Measurements from ENCODE around the gene ARHGEF17.

The ARHGEF17 gene

DNA sequence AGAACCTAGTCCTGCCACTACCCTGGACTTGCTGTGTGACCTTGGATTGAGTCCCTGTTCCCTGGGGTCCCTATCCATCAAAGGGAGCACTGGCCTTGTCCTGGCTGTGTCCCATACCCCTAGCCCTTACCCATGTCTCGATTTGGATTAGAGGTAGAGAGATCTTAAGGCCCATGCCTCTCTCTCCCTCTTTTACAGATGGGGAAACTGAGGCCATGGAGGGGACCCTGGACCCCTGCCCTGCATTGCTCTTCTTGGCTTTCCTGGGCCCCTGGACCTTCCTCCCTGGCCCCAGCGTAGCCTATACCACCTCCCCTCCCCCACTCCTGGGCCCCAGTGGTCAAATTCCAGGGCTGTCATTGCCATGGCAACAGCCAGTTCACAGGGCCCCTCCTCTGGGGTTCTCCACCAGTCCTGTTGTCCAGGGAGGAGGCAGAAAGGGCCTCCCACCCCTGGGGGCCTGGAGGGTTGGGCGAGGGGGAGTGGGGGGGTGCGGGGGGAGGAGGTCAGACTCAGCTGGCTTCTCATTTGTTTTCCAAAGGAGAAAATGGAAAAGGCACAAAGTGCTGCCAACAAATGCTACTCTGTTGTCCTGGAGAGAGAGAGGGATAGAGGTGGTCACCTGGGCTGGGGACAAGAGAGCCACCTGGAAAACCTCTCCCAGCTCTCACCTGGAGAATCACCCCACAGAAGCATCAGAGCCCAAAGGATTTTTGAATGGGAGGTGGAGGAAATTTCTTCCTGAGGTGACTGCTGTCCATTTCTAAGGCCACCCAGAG is 23.3 kb downstream of the ARHGEF17 start:
- peak; percentile 85 for DNase-seq (ENCODE audit: low spot score)

GRCh38 chr11:73333173-73333572 is 25.1 kb downstream of the ARHGEF17 start:
- no peak for DNase-seq (ENCODE audit: low spot score)

DNA sequence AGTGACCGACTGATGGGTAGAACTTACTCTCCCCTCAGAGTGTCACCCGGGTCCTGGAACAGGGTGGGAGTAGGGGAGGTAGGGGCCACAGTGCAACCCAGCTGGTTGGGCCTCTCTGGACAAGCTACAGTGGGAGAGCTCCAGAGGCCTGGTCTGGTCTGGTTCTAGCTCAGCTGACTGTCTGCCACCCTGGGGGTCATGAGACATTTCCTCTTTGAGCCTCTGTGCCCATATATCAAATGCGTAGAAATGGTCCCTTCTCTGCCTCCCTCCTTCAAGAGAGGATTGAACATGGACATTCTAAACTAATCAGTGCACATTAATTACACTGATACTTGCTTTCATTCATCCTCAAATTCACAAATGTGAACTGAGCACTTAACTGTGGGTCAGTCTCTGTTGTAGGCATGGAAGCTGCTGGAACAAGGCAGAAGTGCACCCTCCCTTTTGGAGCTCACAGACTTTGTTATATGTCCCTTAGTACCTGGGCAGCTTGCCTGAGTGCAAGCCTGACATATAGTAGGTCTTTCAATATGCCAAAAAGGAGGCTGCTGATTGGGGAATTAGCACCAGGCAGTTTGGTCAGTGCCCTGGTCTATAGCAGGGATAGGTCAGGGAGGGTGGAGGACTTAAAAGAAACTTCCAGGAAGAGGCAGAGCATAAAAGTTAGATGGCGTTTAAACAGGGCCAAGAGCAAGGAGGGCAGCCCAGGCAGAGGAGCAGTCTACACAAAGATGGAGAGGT is 25.7 kb downstream of the ARHGEF17 start:
- no peak for DNase-seq (ENCODE audit: low spot score)

GRCh38 chr11:73334384-73335203 is 26.5 kb downstream of the ARHGEF17 start:
- peak; percentile 84 for DNase-seq (ENCODE audit: low spot score)

- DNase-seq (ENCODE audit: low spot score): peak; percentile 85
Observed at GRCh38 chr11:73335204-73335923, 27.3 kb downstream of the ARHGEF17 start.

DNA sequence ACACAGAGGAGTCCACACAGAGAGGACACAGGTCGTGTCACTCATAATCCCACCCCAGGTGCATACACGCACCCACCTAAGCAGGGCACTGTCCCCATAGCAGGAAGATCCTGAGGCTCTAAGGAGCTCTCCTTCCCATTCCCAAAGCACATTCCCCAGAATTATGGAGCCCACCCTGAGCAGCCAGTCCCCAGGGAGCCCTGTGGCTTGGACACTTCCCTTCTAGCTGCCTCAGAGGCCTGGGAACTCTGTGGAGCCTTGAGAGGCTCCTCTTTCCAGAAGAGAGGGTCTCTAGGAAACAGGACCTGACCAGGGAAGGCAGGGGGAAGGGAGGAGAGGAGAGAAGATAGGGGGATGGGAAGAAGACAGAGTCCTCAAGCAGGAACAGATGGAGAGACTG is 29.8 kb downstream of the ARHGEF17 start:
- no peak for DNase-seq (ENCODE audit: low spot score)

GRCh38 chr11:73338279-73338678 is 30.2 kb downstream of the ARHGEF17 start:
- DNase-seq (ENCODE audit: low spot score): no peak

- no peak for DNase-seq (ENCODE audit: low spot score)
Observed at GRCh38 chr11:73340164-73340563, 32.1 kb downstream of the ARHGEF17 start.

GRCh38 chr11:73342633-73343032 is 34.6 kb downstream of the ARHGEF17 start:
- DNase-seq (ENCODE audit: low spot score): no peak

DNA sequence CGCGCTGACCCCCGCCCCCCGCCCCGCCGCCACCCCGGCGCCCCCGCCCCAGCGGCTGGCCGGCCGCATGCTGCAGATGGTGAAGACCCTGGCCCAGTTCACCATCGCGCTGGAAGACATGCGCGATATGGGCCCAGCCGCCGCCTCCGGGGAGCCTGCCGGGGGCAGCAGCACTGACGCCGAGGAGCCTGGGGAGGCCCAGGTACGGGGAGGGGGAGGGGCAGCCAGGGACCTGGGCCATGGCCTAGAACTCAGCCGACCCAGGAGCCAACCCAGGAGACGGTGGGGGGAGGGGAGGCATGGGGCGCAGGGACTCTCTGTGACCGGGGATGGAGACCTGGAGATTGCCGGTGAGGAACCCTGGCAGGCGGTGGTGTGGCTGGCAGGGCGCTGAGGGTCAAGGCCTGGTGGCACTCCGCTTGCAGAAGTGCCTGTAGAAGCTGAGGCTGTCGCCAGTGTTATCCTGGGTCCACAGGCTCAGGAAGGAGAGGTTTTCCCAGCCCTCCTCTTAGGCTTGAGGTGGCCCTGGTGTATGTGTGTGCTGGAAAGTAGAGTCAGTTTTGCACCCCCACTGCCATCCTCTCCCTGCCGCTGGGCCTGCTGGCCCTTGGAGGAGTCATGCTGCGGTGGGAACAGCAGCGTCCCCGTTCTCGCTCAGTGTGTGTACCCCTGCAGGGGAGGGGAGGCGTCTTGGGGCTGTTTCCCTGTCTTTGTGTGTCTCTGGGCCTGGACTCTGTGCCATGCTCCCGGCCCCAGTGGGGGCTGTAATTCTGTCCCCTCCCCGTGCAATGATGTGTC is 35.2 kb downstream of the ARHGEF17 start:
- DNase-seq (ENCODE audit: low spot score): no peak

DNA sequence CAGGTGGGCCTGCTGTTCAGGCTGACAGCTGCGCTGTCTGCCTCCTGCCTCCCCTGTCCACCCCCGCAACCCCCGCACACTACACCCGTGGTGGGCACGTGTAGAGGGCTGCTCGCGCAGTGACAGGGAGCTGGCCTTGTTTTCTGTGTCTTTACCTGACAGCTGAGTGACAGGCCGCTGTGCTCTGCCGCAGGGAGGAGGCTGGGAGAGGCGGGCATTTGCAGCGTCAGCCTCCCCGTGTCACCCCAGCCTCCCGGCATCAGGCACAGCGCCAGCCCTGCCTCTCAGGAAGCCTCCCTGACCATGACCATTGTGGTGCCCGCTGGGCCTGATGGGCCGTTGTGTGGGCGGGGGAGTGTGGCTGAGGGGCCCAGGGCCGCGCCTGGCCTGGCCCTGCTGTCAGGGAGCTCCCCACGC is 36.1 kb downstream of the ARHGEF17 start:
- DNase-seq (ENCODE audit: low spot score): peak; percentile 69

DNA sequence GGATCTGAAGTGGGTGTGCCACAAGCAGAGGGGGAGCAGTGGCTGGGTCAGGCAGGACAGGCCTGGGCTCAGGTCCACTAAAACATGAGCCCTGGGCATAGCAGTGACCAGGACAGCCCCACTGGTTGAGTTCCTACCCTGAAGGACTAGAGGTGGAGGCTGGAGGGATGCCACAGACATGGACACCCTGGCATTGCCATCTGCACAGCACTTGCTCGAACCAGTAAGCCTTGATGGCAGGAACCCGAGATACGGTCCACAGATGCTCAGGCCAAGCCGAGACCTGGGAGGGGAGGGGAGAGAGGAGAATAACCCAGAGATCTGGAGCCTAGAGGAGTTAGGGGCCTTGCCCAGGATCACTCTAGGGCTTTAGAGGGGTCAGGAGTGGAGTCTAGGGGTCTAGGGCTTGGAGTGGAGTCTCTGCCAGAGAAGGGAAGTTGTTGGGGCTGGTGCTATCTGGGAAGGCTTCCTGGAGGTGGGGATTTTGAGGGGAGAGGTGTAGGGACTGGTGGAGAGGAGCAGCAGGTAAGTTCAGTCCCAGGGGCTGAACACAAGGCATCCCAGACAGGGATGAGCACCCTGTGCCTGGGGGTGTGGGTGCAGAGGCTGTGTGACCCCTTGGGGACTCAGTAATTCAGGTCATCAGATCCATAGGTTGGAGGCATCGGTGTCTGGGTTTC is 37.5 kb downstream of the ARHGEF17 start:
- no peak for DNase-seq (ENCODE audit: low spot score)

DNA sequence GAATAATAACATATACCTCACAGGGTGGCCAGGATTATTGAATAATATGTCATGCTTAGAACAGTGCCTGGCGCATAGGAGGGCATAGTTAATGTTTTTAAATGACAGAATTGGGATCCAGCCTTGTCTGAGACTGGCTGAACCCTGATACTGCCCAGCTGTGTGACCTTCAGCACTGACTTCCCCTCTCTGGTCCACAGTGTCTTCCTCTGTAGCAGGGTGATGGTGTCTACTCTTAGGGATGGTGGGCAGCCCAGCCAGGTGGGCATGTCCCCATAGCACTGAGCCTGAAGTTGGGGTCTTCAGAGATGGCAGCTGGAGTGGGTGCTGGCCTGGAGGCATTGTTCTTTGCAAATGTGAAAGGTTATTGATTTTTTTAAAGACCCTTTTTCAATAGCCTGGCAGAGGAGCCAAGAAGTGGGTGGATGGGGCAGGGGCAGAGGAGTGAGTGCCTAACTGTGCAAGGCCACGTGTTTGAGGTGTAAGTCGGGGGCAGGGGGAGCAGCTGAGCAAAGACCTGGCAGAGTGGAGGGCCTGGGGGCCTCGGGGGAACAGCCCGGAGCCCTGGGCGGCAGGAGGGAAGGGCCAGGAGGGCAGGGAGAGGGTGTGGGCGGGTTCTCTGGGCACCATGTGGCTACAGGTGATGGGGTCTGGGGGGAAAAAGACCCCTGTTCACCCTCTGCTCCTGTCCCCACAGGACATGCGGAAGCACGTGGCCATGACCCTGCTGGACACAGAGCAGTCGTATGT is 38.3 kb downstream of the ARHGEF17 start:
- no peak for DNase-seq (ENCODE audit: low spot score)

DNA sequence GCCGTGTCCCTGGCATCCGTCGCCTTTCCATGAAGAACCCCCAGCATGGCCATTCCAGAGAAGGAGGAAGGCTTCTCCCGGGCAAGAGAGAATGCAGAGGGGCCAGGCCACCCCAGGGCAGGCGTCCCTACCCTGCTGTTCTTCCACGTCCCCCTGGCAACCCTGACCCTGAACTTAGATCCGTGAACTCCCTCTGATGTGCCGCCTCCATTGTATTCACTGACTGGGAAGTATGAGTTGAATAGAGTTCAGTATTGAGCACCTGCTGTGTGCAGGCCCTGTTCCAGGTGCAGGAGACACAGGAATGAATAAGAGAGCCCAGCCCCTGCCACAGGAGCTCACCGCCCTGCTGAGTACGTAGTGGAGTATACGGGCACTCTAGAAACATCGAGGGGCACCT is 39.0 kb downstream of the ARHGEF17 start:
- DNase-seq (ENCODE audit: low spot score): no peak

DNA sequence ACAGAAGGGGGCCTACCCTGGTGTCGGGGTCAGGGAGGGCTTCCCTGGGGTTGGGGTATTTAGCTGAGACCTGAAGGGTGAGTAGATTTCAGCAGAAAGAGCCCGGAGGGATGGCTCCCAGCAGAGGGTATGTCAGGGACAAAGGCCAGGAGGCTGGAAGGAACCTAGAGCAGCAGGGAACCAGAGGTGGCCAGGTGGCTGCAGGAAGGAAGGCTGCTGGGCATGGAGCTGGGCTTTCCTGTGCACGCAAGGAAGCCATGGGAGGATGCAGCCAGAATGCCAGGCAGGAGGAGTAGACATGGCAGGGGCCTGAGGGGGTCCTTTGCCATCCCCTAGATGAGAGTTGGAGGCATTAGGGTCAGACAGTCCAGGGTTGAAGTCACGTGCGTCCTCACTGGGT is 40.8 kb downstream of the ARHGEF17 start:
- no peak for DNase-seq (ENCODE audit: low spot score)

DNA sequence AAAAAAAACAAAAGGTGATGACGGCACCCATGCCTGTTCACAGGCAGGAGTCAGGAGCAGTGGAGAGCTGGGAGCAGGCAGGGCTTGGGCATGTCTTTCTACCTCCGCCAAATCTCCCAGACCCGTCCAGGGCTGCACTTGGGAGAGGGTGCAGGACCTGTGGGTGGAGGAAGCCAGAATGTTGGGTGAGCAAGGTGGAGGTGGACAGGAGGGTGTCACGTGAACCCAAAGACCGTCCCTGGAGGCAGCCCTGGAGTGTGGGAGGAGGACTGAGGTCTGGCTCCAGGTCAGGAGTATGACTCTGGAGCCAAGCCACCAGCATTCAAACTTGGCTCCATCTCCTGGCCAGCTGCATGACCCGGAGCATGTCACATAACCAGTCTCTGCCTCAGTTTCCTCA is 41.6 kb downstream of the ARHGEF17 start:
- DNase-seq (ENCODE audit: low spot score): no peak

DNA sequence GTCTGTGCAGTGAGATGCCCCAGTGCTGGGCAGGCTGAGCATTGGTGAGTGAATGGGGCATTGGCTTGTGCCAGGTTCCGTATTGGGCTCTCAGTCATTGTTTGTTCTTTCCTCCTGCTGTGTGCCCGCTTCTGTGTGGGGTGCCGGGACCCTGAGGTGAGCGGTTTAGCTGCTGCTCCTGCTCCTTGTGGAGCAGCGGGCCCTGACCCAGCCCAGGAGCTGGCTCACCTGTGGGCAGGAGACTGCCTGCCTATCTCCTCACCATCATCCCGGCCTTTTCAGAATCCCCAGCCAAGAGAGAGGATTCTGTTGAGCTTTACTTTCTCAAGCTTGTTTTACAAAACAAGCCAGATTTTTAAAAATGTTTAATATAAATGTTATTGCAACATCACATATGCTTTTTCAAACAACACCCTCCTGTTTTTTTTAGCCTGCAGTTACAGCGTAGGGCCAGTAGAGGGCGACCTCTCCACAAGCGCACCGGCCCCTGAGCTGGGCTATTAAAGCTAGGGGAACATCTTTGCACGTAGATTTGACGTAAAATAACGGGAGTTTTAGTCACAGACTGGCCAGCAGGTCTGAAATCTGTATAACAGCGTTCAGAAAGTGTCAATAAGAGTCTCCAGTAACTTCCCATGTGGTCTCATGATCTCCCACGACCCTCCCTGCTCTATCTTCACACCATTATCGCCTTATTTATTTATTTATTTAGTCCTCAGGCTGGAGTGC is 43.0 kb downstream of the ARHGEF17 start:
- DNase-seq (ENCODE audit: low spot score): peak; percentile 92

DNA sequence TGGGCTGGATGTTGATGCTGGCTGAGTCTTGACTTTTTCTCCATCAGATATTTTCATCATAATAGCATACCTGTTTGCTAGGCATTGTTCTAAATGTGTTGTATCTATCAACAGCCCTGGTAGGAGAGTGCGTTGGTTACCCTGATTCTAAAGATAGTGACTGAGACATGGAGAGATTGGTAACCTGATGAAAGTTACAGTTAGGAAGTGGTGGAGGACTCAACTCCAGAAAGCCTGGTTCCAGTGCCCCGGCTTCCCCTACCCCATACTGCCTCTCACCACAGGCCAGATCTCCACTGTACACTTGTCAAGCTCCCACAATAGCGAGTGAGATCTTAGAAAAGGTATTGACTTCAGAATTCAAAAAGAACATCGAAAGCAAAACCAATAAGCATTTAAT is 45.3 kb downstream of the ARHGEF17 start:
- no peak for DNase-seq (ENCODE audit: low spot score)

DNA sequence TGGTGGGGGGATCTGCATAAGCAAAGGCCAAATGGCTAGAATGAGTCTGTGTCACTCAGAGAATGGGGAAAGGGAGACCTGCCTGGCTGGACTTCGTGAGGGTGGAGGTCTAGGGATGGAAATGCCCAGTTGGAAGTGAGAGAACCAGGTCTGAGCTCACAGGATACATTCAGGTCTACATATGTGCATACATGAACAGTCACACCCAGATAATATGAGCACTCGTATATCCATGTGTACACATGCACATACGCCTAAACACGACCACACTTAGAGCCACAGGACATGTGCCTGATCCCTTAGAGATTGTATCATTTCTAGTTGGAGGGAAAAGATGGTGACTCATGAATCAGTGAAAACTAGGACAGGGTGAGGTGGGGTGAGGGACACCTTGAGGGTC is 47.0 kb downstream of the ARHGEF17 start:
- no peak for DNase-seq (ENCODE audit: low spot score)

Data from hepatic stellate cell (primary cell).